GM21381 (cell line): ENCODE results near the gene PTCD1.
"Not testable (repeated sequence)": the region's sequence is repeated elsewhere in the genome, so short reads cannot be mapped to it uniquely, and the experiment has no call there.

Experiments
- ATAC-seq: cut with Tn5 transposase; IDR thresholded peaks from one replicate; pipeline ENCODE4 v1.9.1; 2021; ENCODE audit warnings: mild to moderate bottlenecking, moderate library complexity; ENCODE audit not compliant: unreplicated experiment

The PTCD1 gene

GRCh38 chr7:99392046-99392445, 46.6 kb downstream of the PTCD1 start:
- ATAC-seq, result no peak

GRCh38 chr7:99390941-99391602, 47.5 kb downstream of the PTCD1 start:
- no peak for ATAC-seq

GRCh38 chr7:99389772-99390171, 48.8 kb downstream of the PTCD1 start:
- no peak for ATAC-seq

DNA sequence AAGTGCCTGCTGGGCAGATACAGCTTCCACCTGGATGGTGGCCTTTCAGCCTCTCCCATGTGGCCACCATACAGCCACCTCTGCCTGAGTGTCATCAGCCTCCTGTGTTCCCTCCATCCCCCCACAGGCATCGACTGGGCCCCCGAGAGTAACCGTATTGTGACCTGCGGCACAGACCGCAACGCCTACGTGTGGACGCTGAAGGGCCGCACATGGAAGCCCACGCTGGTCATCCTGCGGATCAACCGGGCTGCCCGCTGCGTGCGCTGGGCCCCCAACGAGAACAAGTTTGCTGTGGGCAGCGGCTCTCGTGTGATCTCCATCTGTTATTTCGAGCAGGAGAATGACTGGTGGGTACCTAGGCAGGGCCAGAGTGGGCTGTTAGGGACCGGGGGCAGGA, 50.7 kb downstream of the PTCD1 start:
- ATAC-seq, result no peak

GRCh38 chr7:99387239-99387635, 51.4 kb downstream of the PTCD1 start:
- ATAC-seq, result not testable (repeated sequence)

DNA sequence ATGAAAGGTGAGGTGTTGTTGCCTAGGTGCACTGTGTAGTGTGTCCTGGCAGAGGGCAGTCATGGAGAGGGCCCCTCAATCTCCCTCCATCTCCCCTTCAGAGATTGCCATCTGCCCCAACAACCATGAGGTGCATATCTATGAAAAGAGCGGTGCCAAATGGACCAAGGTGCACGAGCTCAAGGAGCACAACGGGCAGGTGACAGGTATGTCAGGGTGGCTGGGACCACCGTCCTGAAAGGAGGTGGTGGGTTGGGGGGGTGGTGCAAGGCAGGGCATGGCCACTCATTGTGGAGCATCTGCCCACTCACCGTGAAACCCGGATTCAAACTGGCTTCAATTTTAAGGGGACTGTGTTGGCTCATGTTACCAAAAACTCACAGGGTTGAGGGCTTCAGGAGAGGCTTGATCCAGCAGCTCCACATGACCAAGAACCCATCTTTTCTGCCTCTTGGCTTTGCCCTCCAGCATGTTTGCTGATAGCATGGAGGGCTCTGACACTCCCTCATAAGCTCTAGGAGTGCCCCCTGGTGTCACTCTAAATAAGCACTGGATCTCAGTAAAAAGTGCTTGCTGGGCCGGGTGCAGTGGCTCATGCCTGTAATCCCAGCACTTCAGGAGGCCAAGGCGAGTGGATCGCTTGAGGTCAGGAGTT, 51.9 kb downstream of the PTCD1 start:
- no peak for ATAC-seq

DNA sequence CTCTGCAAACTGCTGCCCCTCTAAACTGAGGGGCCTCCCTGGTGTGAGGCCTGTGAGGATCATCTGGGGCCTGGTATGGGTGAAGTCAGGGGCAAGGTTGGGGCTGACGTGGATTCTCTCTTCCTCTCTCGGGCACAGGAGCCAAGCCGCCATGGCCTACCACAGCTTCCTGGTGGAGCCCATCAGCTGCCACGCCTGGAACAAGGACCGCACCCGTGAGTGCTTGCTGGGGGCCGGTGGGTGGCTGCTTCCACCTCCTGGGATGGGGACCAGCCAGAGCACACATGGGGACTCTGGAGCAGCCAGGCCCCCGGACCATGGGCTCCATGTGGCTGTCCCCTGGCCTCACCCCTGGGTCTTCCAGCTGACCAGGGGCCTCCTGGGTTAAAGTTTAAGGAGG, 53.0 kb downstream of the PTCD1 start:
- ATAC-seq, result no peak

GRCh38 chr7:99384523-99384922, 54.1 kb downstream of the PTCD1 start:
- no peak for ATAC-seq

GRCh38 chr7:99383791-99384370, 54.7 kb downstream of the PTCD1 start:
- no peak for ATAC-seq

DNA sequence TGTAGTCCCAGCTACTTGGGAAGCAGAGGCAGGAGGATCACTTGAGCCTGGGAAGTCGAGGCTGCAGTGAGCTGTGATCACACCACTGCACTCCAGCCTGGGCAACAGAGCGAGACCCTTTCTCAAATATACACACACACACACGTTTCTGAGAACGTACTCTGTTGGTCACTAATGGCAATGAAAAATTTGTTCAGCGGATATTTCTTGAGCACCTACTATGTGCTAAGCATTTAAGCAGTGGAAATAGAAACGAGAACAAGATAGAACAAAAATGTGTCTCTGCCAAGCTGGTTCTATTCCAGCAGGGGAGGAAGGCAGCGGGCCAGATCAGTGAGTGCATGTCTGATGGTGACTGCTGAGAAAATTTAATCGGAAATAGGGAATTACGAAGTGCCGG, 55.4 kb downstream of the PTCD1 start:
- no peak for ATAC-seq

GRCh38 chr7:99381664-99382075, 56.9 kb downstream of the PTCD1 start:
- ATAC-seq, result no peak

DNA sequence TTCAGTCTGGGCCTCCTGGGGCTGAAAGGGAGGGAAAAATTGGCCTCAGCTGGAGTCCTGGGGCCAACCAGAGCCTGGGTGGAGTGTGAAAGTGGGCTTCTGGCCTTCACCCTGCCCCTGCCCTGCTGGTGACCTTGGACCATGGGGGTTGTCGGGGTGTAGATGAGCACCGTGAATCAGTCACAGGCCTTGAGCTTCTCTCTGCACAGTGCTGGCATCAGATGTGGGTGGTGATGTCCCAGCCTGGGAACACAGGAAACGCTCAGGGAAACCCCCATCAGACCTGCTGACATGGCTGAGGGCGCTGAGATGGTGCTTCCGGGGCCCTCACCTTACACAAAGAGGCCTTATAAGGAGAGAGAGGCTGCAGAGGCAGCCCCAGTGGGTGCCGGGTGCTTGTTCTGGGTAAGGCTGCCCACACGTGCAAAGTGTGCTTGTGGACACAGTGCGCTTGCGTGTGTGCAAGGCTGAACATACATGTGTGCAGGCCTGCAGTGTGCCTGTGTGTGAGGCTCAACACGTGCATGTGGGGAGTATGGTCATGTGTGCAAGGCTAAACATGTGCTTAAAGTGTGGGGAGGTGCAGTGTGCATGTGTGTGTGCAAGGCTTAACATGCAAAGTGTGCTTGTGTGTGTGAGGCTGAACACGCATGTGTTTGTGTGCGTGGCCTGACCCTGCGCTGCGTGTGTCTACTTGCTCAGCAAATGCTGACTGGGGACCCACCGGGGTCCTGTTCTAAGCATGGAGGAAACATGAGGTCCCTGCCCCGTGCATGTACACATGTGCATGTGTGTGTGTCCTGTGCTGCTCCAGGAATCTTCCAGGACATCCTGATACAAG, 57.6 kb downstream of the PTCD1 start:
- ATAC-seq, result peak; percentile 67

- peak; percentile 32 for ATAC-seq
These were observed 58.4 kb downstream of the PTCD1 start for GRCh38 chr7:99380032-99380822.

- not testable (repeated sequence) for ATAC-seq
These were observed 58.9 kb downstream of the PTCD1 start for GRCh38 chr7:99379693-99380031.

DNA sequence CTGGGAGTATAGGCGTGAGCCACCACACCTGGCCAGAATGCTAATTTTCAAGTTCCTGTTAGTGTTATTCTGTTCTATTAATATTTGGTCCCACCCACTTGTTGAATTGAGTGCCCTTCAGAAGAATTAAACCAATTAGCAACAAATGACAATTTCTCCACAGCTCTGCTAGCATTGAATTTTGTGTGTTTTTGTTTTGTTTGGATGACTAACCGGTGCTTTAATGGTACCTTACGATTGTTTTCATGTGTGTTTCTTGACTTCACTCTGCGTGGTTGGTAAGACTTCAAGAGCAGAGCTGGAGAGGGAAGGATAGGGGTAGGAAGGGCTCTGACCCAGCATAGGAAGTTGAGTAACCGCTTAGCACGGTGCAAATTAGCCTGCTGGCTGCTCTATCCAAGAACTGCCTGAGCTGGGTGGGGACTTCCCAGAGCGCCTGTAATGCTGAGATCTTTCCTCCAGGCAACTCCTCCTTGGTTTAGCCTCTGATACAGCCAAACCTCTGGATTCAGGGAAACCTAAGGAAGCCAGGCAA, 59.5 kb downstream of the PTCD1 start:
- no peak for ATAC-seq

DNA sequence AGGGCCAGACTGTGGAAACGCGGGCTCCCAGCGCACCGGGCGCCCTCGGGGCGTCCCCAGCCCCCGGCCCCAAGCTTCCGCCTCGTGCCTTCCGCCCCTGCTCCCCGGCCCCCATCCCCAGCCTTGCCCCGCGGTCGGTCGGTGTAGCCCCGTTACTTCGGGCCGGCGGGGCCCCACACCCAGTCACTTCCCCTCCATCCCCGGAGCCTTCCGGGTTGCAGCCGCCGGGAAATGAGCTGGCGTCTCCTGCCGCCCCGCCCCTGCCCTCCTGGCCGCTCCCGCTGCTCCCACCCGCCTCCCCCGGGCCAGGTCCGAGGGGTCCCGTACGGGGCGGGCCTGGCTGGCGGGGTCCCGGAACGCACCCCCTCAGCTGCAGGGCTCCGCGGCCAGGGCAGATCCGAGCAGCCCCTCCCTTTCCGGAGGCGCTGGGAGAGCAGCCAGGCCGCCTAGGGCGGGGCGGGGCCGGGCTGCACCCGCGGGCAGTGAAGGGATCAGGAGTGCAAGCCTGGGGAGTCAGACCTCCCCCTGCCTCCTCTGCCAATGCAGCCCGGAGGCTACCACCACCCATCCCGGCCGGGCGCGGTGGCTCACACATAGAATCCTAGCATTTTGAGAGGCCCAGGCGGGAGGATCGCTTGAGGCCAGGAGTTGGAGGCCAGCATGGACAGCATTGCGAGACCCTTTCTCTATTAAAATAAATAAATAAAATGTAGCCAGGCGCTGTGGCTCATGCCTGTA, 63.4 kb downstream of the PTCD1 start:
- ATAC-seq, result peak; percentile 34

DNA sequence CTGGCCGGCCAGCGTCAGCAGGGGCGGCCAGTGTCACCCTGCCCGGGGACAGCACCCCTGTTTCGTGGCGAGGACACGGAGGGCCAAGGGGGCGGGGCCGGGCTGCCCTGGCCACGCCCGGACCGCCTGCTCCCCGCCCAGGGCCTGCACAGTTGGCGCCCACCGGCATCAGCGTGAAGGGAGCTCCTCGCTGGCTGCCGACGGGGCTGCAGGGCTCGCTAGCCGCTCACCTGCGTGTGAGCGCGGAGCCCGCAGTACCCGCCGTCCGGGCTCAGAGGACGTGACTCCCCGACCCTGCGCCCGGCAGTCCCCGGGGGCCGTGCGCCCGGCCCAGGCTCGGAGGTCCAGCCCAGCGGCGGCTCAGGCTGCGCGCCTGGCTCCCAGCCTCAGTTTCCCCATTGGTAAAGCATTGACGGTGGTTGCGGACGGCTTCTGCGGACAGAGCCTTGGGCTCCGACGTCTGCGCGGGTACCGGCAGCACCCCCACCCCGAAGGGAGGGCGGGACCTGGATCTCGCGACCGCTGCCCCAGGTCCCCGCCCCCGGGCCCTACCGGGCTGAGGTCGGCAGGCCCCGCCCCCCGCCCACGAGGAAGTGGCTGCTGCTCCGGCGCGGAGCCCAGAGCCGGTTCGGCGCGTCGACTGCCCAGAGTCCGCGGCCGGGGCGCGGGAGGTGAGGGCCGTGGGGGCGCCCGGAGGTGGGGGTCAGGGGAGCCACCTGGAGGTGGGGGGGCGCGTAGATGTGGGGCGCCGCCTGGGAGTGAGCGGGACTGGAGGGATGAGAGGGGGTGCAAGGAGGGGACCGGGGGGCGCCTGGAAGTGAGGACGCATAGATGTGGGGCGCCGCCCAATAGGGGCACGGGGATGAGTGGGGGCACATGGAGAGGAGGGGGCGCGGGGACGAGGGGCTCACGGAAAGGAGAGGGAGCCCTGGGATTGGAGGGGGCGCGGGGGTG, 64.2 kb downstream of the PTCD1 start, which contains the start of gene ARPC1B:
ARPC1B (plus strand) TSS at position 620 of the 954 bp plus-strand sequence. CDS start 10,985 bp downstream, outside the sequence.
- peak; percentile 49 for ATAC-seq
